PC-9 (cell line): ENCODE data around the gene CDIP1. TPM values are rescaled to one million over a fixed set of nuclear protein-coding genes. Genes with fewer than 3 reads are reported as not detected.

Experiments
- BruUV-seq: library from RNA; stranded (reverse); fragments of 400-500 nt; replicated peaks from 2 replicates; lab custom pipeline; 2021; lab: Mats Ljungman, UMichigan
- CTCF ChIA-PET: fragments of 300-600 bp; sonication (Branson Sonifier 250); formaldehyde crosslinking; loops from one replicate; lab custom pipeline; 2022; ENCODE audit warnings: antibody characterized with exemption; lab: Charles Lee
- POLR2A ChIA-PET: fragments of 300-600 bp; sonication (Branson Sonifier 250); formaldehyde crosslinking; loops from one replicate; lab custom pipeline; 2022; ENCODE audit warnings: antibody characterized with exemption; ENCODE audit not compliant: unreplicated experiment; lab: Charles Lee
- DNase-seq, 2 experiments: peaks; one replicate each; pipeline versions ENCODE4 v3.0.0 to v3.0.0-alpha.2; 2015 to 2022; ENCODE audit warnings: mixed read lengths in 1 of 2
- H2AFZ ChIP-seq: fragments of 200-600 bp; sonication (generic); 2 replicates; pipeline ENCODE4 v1.8.1; 2017; ENCODE audit warnings: antibody characterized with exemption
- H3F3A ChIP-seq: fragments of 200-600 bp; sonication (generic); 2 replicates; pipeline ENCODE4 v1.8.1; 2017; ENCODE audit warnings: antibody characterized with exemption, mild to moderate bottlenecking, low read depth; ENCODE audit not compliant: insufficient read depth
- H3K27ac ChIP-seq: fragments of 200-600 bp; sonication (generic); 2 replicates; pipeline ENCODE4 v1.6.1; 2016; ENCODE audit warnings: mixed run types
- H3K27me3 ChIP-seq: fragments of 200-600 bp; sonication (generic); 2 replicates; pipeline ENCODE4 v1.6.1; 2016; ENCODE audit warnings: low read depth, mixed run types; ENCODE audit not compliant: insufficient read depth
- H3K36me3 ChIP-seq: fragments of 200-600 bp; sonication (generic); 2 replicates; pipeline ENCODE4 v1.6.1; 2016; ENCODE audit warnings: low read depth, mixed run types
- H3K4me1 ChIP-seq: fragments of 200-600 bp; sonication (generic); replicated peaks from 2 replicates; pipeline ENCODE4 v1.6.1; 2016; ENCODE audit warnings: mixed run types; ENCODE audit not compliant: insufficient read depth
- H3K4me2 ChIP-seq: fragments of 200-600 bp; sonication (generic); 2 replicates; pipeline ENCODE4 v1.6.1; 2017; ENCODE audit warnings: mixed run types
- H3K4me3 ChIP-seq: fragments of 200-600 bp; sonication (generic); 2 replicates; pipeline ENCODE4 v1.6.1; 2016; ENCODE audit warnings: mixed run types
- H3K79me2 ChIP-seq: fragments of 200-600 bp; sonication (generic); 2 replicates; pipeline ENCODE4 v1.6.1; 2017; ENCODE audit warnings: low read depth, mixed run types
- H3K9me2 ChIP-seq: fragments of 200-600 bp; sonication (generic); 2 replicates; pipeline ENCODE4 v1.8.1; 2017; ENCODE audit warnings: mild to moderate bottlenecking; ENCODE audit not compliant: insufficient read depth
- H3K9me3 ChIP-seq: fragments of 200-600 bp; sonication (generic); 2 replicates; pipeline ENCODE4 v1.8.1; 2016; ENCODE audit warnings: low read depth; ENCODE audit not compliant: insufficient read depth
- H4K20me1 ChIP-seq: fragments of 200-600 bp; sonication (generic); 2 replicates; pipeline ENCODE4 v1.8.1; 2017; ENCODE audit not compliant: insufficient read depth
- CTCF ChIP-seq: fragments of 200-600 bp; sonication (generic); conservative IDR thresholded peaks from 2 replicates; pipeline ENCODE4 v1.6.1; 2017; ENCODE audit warnings: mixed run types, antibody characterized with exemption, mild to moderate bottlenecking, moderate library complexity
- EZH2 ChIP-seq: fragments of 200-600 bp; sonication (generic); IDR thresholded peaks from 2 replicates; pipeline ENCODE4 v1.8.0; 2017; ENCODE audit warnings: antibody characterized with exemption, low read depth
- intact Hi-C: fragments of 100-400 bp; cut with micrococcal nuclease; formaldehyde crosslinking; loops from one replicate; pipeline ENCODE4 v1.10.0; 2022; ENCODE audit not compliant: unreplicated experiment
- total RNA-seq: library from RNA; stranded (reverse); gene quantifications from 2 replicates; pipeline ENCODE4 v1.2.3, GENCODE V29; 2021

The CDIP1 gene
- total RNA-seq, 1 experiment from 2014 or later = 10.7 TPM

GRCh38 chr16:4514606-4515005 lies 24.0 kb downstream of the CDIP1 start:
- Histone ChIP-seq H4K20me1 (no peaks in the 10 kb centered on the region; the same call in 1 of the 2 replicates), H3K4me1 (no peaks in the 10 kb centered on the region), H3K27ac (no peak overlapping the region), H3K9me2 (no peaks in the 10 kb centered on the region), H3F3A (peaks cover 4% of the 10 kb centered on the region; the same call in 1 of the 2 replicates), H3K27me3 (no peaks in the 10 kb centered on the region), H3K36me3 (no peaks in the 10 kb centered on the region), H2AFZ (no peak overlapping the region), H3K79me2 (no peaks in the 10 kb centered on the region), H3K4me3 (no peak overlapping the region), H3K9me3 (no peaks in the 10 kb centered on the region), H3K4me2 (no peak overlapping the region)
- no peak for DNase-seq
- BruUV-seq = no TSS peak
- POLR2A ChIA-PET = no interaction called here
- no peak for TF ChIP-seq CTCF
- CTCF ChIA-PET = interaction anchor here (0.6 kb wide), 1 partner anchor 163 kb away, joined by 3 read pairs; no protein-coding TSS in a partner anchor
- intact Hi-C loops = no loop called here

GRCh38 chr16:4513881-4514280 lies 24.7 kb downstream of the CDIP1 start:
- CTCF ChIA-PET = interaction anchor here (0.5 to 0.6 kb wide), 2 partner anchors 103 to 162 kb away, joined by 3 read pairs; no protein-coding TSS in a partner anchor
- H2AFZ ChIP-seq = no peak overlapping the region
- POLR2A ChIA-PET = no interaction called here
- intact Hi-C loops = no loop called here
- no peaks in the 10 kb centered on the region; the same call in 1 of the 2 replicates for H4K20me1 ChIP-seq
- H3K79me2 ChIP-seq = no peaks in the 10 kb centered on the region
- no peaks in the 10 kb centered on the region for H3K27me3 ChIP-seq
- H3K9me2 ChIP-seq = no peaks in the 10 kb centered on the region
- H3K27ac ChIP-seq = no peak overlapping the region
- no TSS peak for BruUV-seq
- no peak overlapping the region for H3K4me2 ChIP-seq
- no peaks in the 10 kb centered on the region for H3K36me3 ChIP-seq
- H3K4me3 ChIP-seq = no peak overlapping the region
- peaks cover 4% of the 10 kb centered on the region; the same call in 1 of the 2 replicates for H3F3A ChIP-seq
- no peak for TF ChIP-seq EZH2
- TF ChIP-seq CTCF = no peak
- no peak for DNase-seq
- H3K4me1 ChIP-seq = no peaks in the 10 kb centered on the region
- H3K9me3 ChIP-seq = no peaks in the 10 kb centered on the region

GRCh38 chr16:4513086-4513860 lies 25.3 kb downstream of the CDIP1 start:
- BruUV-seq = no TSS peak
- TF ChIP-seq CTCF (no peak), EZH2 (no peak)
- intact Hi-C loops = no loop called here
- Histone ChIP-seq H3K9me2 (no peaks in the 10 kb centered on the region), H3F3A (no peaks in the 10 kb centered on the region), H2AFZ (no peak overlapping the region), H3K27me3 (no peaks in the 10 kb centered on the region), H4K20me1 (no peaks in the 10 kb centered on the region; the same call in 1 of the 2 replicates), H3K4me3 (no peak overlapping the region), H3K4me1 (no peaks in the 10 kb centered on the region), H3K79me2 (no peaks in the 10 kb centered on the region), H3K4me2 (no peak overlapping the region), H3K36me3 (no peaks in the 10 kb centered on the region), H3K27ac (no peak overlapping the region), H3K9me3 (no peaks in the 10 kb centered on the region)
- ChIA-PET POLR2A (no interaction called here), CTCF (interaction anchor here (0.5 kb wide), 1 partner anchor 104 kb away, joined by 3 read pairs; no protein-coding TSS in a partner anchor)
- no peak for DNase-seq
